Measurements from ENCODE around the gene PSMB7.

The PSMB7 gene

DNA sequence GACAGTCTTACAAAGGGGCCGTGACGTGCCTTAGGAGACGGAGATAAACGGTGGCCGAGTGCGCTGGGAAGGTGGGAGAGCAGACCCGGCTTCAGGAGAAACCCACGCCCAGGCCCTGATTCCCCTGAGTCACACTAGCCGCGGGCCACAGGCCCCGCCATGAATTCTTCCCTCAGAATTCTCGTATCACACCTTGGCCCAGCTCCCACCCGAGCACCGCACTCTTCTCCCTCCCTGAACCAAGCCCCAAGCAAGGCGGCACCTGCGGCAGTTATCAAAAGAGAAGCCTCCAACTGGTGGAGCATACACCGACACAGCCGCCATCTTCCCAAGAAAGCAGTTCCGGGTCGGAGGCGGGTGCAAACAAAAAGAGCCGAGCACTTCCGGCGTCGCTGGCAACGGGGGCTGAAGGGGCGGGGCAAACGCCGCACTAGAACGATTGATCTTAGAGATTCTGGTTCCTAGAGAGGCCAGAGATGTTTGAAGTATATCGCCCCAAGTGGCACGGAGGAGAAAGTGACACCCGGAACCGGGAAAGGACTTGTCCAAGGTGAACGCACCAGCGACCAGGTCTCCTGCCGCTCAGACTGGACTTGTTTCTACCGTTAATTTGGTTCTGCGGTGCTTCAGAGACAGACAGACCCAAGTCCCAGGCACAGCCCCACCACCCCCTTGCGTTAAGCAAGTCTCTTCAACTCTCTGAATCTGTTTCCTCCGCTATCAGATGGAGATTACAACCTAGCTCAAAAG lies at the start of gene PSMB7:
Gene PSMB7, minus strand, starts transcription at position 341 of the 750 bp plus-strand sequence. Its CDS starts 17 bp downstream, at position 324.
- peak; percentile 97 for DNase-seq

- no peak for DNase-seq
Observed at GRCh38 chr9:124462739-124463138, 47.5 kb upstream of the PSMB7 start.

DNA sequence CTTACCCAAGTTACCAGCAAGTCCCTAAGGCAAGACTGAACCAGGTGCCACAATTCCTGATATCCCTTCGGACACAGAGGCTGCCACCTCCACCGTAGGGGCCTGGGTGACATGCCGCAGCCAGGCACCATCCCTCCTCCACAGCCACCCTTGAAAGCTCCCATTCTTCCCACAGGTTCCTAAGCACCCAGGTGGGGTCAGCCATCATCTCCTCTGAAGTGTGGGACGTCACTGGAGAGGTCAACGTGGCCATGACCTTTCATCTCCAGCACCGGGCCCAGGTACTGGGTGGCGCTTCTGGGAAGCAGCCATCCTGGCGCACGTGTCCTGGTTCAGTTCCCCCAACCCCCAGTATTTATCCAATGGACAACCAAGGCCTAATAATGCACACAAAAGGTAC lies 43.2 kb upstream of the PSMB7 start:
- no peak for DNase-seq

DNA sequence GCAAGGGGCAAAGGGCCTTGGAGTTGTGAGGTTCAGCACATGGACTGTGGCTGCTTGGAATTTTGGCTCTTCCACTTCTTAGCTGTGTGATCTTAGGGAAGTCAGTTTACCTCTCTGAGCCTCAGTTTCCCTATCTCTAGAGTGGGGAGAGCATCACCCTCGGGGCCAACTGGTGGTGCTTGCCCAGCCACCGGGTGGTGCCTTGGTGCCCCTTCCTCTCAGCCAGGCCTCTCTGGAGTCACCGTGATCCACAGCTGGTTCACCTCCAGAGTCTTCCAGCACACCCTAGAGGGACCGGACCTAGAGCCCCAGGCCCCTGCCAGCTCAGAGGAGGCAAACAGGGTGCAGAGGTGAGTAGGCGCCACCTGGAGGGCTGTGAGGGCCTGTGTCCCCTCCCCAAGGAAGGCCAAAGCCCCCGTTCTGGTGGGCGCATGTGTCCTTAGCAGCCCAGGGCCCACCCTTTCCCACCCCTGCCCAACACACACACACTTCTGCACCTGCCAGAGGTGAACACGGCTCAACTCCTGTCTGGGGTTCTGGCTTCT lies 42.7 kb upstream of the PSMB7 start:
- DNase-seq, result no peak

DNA sequence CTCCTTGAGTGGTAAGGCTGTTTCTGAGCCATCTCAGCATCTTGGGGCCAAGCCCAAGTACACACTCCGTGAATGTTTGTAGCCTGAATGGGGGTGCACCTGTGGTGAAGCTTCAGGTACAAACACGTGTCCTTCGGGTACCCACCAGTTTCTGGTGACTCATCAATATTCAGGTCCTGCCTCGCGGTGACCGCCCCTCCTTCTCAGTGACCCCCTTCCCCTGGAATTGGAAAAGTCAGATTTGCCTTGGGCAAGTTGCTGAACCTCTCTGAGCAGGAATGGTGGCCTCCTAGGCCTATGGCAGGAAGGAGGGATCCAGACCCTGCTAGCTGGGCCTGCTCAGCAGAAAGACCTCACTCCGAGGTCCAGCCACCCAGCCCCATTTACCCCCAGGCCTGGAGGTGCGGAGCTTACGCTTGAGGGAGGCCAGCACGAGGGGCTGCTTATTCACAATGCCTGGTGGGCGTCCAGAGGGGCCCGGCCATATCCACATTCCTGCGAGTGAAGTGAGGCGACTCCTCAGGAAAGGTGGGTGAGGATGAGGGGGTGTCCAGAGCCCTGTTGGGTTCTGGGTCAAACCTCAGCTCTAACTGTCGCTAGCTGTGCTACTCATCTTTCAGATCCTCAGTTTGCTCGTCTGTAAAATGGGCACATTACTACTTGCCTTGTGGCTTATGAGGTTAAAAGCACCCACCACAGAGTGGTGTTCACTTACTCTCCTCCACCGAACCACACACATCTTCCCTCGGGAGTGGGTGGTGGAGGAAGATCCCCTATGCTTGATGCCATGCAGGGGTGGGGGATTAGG lies 42.0 kb upstream of the PSMB7 start:
- DNase-seq, result no peak

GRCh38 chr9:124456341-124457078 lies 41.3 kb upstream of the PSMB7 start:
- DNase-seq, result no peak

- no peak for DNase-seq
Observed at GRCh38 chr9:124455820-124456219, 40.6 kb upstream of the PSMB7 start.

- no peak for DNase-seq
Observed at GRCh38 chr9:124454791-124455443, 39.7 kb upstream of the PSMB7 start.

DNA sequence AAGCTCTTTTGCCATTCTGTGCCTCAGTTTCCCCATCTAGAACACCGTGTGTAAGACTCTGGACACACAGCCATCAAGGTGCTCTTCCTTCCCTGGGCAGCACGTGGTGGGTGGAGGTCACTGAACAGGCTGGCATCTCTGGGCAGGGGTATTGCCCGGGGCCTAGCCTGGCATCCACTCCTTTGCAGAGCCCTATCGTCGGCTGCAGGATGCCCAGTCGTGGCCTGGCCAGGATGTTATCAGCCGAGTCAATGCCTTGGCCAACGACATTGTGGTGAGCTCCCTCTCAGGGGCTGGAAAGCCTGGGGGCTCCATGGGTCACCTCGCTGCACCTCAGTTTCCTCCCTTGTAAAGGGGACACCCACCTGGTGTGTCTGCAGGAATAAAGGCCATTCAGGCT lies 39.1 kb upstream of the PSMB7 start:
- DNase-seq, result no peak

DNA sequence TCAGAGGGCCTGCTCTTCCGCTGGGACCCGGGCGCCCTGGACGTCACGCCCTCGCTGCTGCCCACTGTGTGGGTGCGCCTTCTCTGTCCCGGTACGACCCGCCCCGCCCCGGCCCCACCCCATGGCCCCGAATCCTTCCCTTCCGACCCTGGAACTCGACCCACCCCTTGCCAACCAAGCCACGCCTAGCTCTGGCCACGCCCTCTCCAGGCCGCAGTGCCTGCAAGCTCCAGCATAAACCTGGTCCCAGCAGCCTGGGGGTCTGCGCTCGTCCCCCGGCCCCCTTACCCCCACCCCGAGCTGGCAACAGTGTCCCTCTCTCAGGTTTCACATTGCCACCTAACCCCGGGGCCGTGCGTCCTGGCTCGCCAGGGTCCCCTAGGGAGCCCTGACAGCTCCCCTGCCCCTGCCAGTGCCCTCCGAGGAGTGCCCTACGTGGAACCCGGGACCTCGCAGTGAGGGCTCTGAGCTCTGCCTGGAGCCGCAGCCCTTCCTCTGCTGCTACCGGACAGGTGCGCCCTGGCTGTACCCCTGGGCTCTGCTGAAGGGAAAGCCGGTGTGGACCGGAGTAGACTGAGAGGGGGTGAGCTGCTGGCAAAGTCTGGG lies 38.4 kb upstream of the PSMB7 start:
- DNase-seq, result no peak

GRCh38 chr9:124452841-124453585 lies 37.8 kb upstream of the PSMB7 start:
- DNase-seq, result no peak

DNA sequence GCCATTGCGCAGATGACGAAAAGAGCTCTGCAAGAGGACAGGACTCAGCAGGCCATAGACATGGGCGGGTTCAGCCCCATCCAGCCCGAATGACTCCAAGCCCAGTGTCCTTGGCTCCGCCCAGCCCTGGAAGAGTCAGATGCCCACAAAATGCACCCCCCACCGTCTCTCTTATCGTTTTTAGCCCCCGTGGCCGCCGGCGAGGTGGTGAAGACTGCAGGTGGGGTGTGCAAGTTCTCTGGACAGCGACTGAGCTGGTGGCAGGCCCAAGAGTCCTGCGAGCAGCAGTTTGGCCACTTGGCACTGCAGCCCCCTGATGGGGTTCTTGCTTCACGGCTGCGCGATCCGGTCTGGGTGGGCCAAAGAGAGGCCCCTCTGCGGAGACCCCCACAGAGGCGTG lies 37.1 kb upstream of the PSMB7 start:
- no peak for DNase-seq

GRCh38 chr9:124450931-124451661 lies 35.9 kb upstream of the PSMB7 start:
- no peak for DNase-seq

GRCh38 chr9:124450241-124450924 lies 35.1 kb upstream of the PSMB7 start, which contains the start of gene ADGRD2:
Gene ADGRD2 (plus strand): TSS chr9:124450451. CDS start chr9:124451667, 1,216 bp downstream.
- DNase-seq, result no peak

DNA sequence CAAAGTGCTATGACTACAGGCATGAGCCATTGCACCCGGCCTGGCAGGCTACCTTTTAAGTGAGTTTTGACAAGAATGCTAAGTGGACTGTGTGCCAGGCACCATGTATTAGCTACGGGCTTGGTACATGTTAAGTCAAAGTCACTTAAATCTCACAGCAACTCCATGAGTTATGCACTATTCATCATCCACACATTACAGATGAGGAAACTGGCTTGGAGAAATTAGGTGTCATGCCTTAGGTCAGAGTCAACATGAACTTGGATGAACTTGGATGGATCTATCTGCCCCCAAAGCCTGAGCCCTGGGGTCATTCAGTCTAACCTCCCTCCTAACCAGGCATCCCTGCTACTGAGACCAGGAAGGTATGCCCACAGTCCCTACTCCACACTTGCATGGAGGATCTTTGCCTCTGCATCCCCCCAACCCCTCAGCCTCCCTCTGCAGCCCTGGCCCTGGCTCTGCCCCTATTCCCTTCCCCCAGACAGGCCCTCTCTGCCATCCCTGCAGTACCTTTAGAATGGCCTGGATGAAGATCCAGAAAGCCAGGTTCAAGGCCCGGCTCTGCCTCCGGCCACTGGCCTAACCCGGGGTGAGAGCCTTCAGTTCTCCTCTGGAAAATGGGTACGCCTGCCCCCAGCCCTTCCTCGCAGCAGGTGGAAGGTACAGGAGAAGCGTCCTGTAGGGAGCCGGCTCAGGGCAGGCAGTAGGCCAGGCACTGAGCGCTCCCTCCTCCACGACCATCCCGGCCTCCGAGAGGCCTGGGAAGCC lies 34.3 kb upstream of the PSMB7 start:
- DNase-seq, result no peak

- no peak for DNase-seq
Observed at GRCh38 chr9:124448019-124448418, 32.8 kb upstream of the PSMB7 start.

GRCh38 chr9:124447297-124447661 lies 32.0 kb upstream of the PSMB7 start:
- no peak for DNase-seq

- no peak for DNase-seq
Observed at GRCh38 chr9:124444166-124444565, 28.9 kb upstream of the PSMB7 start.

GRCh38 chr9:124443625-124444024 lies 28.4 kb upstream of the PSMB7 start:
- DNase-seq, result no peak

Data from stimulated activated CD4-positive, alpha-beta T cell treated with anti-CD3 and anti-CD28 coated beads, Interleukin-1b, Interleukin-23, amount 100 ng/mL, for 48 hours (primary cell).